ENCODE measurements around the gene TXNDC5.

- TF ChIP-seq CTCF (IDR thresholded peaks at IDR 0.05; ENCODE audit: low read length), result no peak
- TF ChIP-seq EZH2 (optimal IDR thresholded peaks at IDR 0.05; ENCODE audit: low read depth, low read length), result no peak
These were observed 48.9 kb upstream of the TXNDC5 start for GRCh38 chr6:7959453-7959852.

Data from MM.1S (cell line).